Measurements from ENCODE around the gene C4orf50. TPM values are rescaled to one million over a fixed set of nuclear protein-coding genes. Genes with fewer than 3 reads are reported as not detected.

The C4orf50 gene
- total RNA-seq, 1 experiment from 2014 or later: not detected

- H3K9me3 ChIP-seq: no peaks in the 10 kb centered on the region
- H3K4me3 ChIP-seq: no peak overlapping the region
- peaks cover 12% of the 10 kb centered on the region for H3K27me3 ChIP-seq
- no peak for DNase-seq
- no peaks in the 10 kb centered on the region for H3K36me3 ChIP-seq
These were observed 129.8 kb downstream of the C4orf50 start for GRCh38 chr4:5888222-5889001.

DNA sequence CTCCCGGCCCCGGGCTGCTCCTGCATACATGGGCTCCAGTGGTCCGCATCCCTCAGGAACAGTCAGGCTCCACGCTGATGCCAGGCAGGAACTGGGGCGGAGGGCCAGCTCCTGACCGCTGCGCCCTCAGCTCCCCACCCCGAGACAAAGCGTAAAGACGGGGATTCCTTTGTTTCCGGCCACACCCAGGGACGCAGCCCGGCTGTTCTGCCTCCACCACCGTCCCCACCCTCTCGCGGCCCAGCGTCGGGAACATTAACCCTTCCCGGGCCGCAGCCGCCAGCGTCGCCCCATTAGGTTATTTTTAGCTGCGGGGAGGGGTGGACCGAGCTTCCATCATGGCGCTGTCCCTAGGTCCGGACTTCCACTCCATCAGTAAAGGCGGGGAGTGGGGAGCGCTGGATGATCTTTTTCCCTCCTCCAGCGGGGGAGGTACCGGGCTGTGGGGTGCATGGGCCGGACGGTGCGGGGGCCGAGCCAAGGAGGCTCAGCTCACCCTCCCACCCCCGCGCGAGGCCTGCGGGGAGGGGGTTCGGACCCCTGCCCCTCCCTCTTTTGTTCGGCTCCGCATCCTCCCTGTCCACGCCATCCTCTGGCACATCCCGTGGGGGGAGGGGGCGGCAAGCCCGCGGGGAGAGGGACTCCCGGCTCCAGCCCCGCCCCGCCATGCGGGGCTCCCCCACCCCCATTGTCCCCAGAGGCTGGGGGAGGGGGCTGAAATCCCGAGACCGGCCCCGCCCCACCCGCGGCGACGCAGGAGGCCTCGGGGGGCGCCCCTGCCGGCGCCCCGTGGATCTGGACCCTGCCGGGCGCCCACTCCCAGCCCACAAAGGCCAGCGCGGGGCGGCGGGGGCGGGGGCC lies 130.6 kb downstream of the C4orf50 start:
- Histone ChIP-seq H3K27me3 (peaks cover 11% of the 10 kb centered on the region), H3K4me3 (no peak overlapping the region)
- no peak for DNase-seq

GRCh38 chr4:5887011-5887360 lies 131.2 kb downstream of the C4orf50 start:
- no peak overlapping the region for H3K4me3 ChIP-seq
- no peaks in the 10 kb centered on the region for H3K9me3 ChIP-seq
- DNase-seq: no peak
- peaks cover 11% of the 10 kb centered on the region for H3K27me3 ChIP-seq
- no peaks in the 10 kb centered on the region for H3K36me3 ChIP-seq

More for the DNA sequence above, 130.6 kb downstream of the C4orf50 start:
- H3K9me3 ChIP-seq: no peaks in the 10 kb centered on the region
- no peaks in the 10 kb centered on the region for H3K36me3 ChIP-seq

GRCh38 chr4:5885733-5886132 lies 132.5 kb downstream of the C4orf50 start:
- peaks cover 2% of the 10 kb centered on the region; the same call in 1 of the 2 replicates for H3K27me3 ChIP-seq
- DNase-seq: no peak
- no peaks in the 10 kb centered on the region for H3K9me3 ChIP-seq
- no peak overlapping the region for H3K4me3 ChIP-seq
- no peaks in the 10 kb centered on the region for H3K36me3 ChIP-seq

DNA sequence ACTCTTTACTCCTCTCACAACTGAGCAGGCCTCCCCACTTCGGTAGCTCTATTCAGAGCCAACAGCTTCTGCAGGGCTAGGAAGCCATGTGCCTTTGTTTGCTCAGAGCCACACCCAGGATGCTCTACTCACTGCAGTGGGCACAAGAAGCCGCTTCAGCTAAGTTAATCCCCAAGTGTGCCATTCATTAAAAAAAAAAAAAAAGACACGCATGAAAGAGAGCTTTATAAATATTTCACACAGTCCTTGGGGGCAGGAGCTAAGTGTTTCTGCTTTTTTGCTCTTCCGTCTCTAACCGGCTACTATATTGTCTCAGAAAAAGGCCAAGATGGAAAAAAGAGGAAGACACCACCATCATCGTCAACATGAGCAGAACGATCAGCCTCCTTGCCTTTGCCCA lies 133.4 kb downstream of the C4orf50 start:
- Histone ChIP-seq H3K4me3 (no peak overlapping the region), H3K9me3 (no peaks in the 10 kb centered on the region), H3K36me3 (no peaks in the 10 kb centered on the region), H3K27me3 (no peaks in the 10 kb centered on the region; the same call in 1 of the 2 replicates)
- no peak for DNase-seq

- Histone ChIP-seq H3K4me3 (no peak overlapping the region), H3K36me3 (no peaks in the 10 kb centered on the region), H3K27me3 (no peaks in the 10 kb centered on the region), H3K9me3 (no peaks in the 10 kb centered on the region)
- no peak for DNase-seq
These were observed 134.3 kb downstream of the C4orf50 start for GRCh38 chr4:5883916-5884315.

DNA sequence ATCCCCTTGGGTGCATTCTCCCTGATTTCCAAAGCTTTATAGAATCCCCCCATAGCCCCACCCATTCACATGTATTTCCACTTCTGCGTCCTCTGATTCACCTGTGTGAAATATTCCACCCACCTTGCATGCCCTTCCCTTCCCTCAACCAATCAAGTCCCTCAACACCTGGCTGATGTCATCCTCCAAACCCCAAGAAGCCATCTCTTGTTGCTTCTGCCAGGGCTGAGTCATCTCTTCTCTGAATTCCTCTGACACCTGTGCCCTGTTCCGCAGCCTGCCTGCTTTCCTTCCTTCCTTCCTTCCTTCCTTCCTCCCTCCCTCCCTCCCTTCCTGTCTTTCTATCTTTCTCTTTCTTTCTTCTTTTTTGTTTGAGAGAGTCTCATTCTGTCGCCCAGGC lies 135.3 kb downstream of the C4orf50 start:
- DNase-seq: no peak
- H3K27me3 ChIP-seq: no peaks in the 10 kb centered on the region
- H3K4me3 ChIP-seq: no peak overlapping the region
- no peaks in the 10 kb centered on the region for H3K9me3 ChIP-seq
- no peaks in the 10 kb centered on the region for H3K36me3 ChIP-seq

- no peaks in the 10 kb centered on the region for H3K9me3 ChIP-seq
- H3K36me3 ChIP-seq: no peaks in the 10 kb centered on the region
- DNase-seq: no peak
- H3K27me3 ChIP-seq: no peaks in the 10 kb centered on the region
- H3K4me3 ChIP-seq: no peak overlapping the region
These were observed 136.9 kb downstream of the C4orf50 start for GRCh38 chr4:5881340-5881739.

DNA sequence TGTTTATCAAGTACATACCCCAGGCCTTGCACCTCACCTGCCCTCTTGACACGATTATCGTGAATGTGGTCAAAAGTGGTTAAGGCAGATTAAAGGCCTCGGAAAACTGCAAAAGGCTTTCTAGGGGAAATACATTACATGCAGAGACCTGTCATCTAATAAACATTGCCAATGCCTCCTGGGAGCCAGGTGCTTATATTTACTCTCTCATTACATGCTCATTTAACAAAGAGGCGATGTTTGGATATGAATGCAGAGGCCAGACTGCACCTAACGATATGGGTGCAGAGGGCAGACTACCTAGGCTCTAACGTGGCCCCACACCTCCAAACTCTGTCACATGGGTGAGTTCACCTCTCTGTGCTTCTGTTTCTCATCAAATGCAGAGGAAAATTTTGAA lies 139.9 kb downstream of the C4orf50 start:
- H3K4me3 ChIP-seq: no peak overlapping the region
- H3K36me3 ChIP-seq: no peaks in the 10 kb centered on the region
- no peak for DNase-seq
- no peaks in the 10 kb centered on the region for H3K9me3 ChIP-seq
- no peaks in the 10 kb centered on the region for H3K27me3 ChIP-seq

GRCh38 chr4:5877392-5877791 lies 140.8 kb downstream of the C4orf50 start:
- H3K9me3 ChIP-seq: no peaks in the 10 kb centered on the region
- H3K4me3 ChIP-seq: no peak overlapping the region
- no peaks in the 10 kb centered on the region for H3K36me3 ChIP-seq
- no peaks in the 10 kb centered on the region for H3K27me3 ChIP-seq
- no peak for DNase-seq

DNA sequence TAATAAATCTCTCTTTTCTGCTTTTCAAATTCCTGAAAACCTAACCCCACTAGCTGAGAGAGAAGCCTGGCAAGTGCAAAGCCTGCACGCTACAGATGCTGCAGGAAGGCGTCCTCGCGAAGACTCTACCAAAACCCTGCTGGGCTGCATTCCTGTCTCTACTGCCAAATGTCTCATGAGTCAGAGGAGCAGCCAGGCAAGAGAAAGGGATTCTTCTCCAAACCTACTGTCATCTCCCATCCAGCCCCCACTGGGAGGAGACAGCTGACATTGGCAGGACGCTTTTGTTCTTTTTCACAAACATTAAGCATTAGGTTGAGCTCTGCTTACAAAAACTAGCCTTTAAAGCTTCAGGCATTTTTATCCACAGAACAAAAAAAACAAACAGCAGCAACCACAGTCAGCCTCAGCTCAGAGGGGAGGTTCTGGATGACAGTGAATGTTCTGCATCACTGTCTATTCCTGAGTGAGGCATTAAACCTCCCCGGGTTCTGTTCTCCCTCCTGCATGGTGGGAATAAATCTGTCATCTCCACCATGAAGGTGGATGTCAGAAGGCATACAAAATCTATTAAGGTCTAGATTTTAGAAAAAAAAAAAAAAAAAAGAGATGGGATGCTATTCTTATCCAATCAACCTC lies 143.3 kb downstream of the C4orf50 start:
- H3K9me3 ChIP-seq: no peaks in the 10 kb centered on the region
- H3K36me3 ChIP-seq: no peaks in the 10 kb centered on the region
- no peak overlapping the region for H3K4me3 ChIP-seq
- no peaks in the 10 kb centered on the region for H3K27me3 ChIP-seq
- peak; percentile 69 for DNase-seq

- Histone ChIP-seq H3K9me3 (no peaks in the 10 kb centered on the region), H3K4me3 (no peak overlapping the region), H3K36me3 (no peaks in the 10 kb centered on the region), H3K27me3 (no peaks in the 10 kb centered on the region)
- DNase-seq: no peak
These were observed 147.5 kb downstream of the C4orf50 start for GRCh38 chr4:5870701-5871100.

DNA sequence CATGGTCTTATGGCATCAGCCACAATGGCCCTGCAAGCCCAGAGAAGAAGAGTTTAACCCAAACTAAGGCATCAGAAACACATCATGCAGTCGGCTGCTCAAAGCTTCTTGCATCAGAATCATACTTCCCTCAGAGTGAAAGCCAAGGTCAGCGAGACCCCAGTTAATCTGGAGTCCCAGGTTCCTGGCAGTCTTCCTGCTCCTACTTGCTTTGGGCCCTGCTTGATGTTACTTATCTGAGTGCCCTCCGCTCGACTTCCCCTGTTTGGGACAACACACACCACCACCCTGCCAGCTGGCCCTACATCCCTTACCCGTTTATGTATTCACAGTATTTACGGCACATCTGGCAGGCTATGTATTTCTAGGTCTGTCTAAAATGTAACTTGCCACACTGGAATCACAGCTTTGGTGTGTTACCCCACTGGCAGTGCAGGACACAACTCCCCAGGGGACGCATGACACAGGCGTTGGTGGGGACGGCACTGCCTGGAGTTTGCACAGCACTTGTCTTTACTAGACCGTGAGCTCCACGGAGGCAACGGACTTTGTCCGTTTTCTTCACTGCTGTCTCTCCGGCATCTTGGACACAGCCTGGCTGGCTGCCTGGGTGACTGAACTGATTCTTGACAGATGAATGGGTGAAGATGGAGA lies 148.1 kb downstream of the C4orf50 start:
- no peaks in the 10 kb centered on the region for H3K36me3 ChIP-seq
- DNase-seq: no peak

GRCh38 chr4:5867866-5868265 lies 150.4 kb downstream of the C4orf50 start:
- H3K9me3 ChIP-seq: no peaks in the 10 kb centered on the region
- no peak overlapping the region for H3K4me3 ChIP-seq
- H3K27me3 ChIP-seq: no peaks in the 10 kb centered on the region
- no peaks in the 10 kb centered on the region for H3K36me3 ChIP-seq
- no peak for DNase-seq

More for the DNA sequence above, 148.1 kb downstream of the C4orf50 start:
- no peaks in the 10 kb centered on the region for H3K9me3 ChIP-seq
- H3K27me3 ChIP-seq: no peaks in the 10 kb centered on the region
- no peak overlapping the region for H3K4me3 ChIP-seq

- Histone ChIP-seq H3K27me3 (no peaks in the 10 kb centered on the region), H3K36me3 (no peaks in the 10 kb centered on the region), H3K9me3 (no peaks in the 10 kb centered on the region), H3K4me3 (no peak overlapping the region)
- no peak for DNase-seq
These were observed 151.1 kb downstream of the C4orf50 start for GRCh38 chr4:5866841-5867813.
